WTC11 (cell line): ENCODE data around the gene HCFC1. TPM values are rescaled to one million over a fixed set of nuclear protein-coding genes. Genes with fewer than 3 reads are reported as not detected.
A peak's percentile ranks its signal among the peaks of the same experiment; 100 is the strongest.

Experiments
- ATAC-seq: fragments of 200-7000 bp; cut with Tn5 transposase; 2 replicates; pipeline ENCODE4 v1.10.0; 2021; ENCODE audit warnings: mild to moderate bottlenecking, moderate library complexity
- CTCF ChIA-PET: fragments of 300-600 bp; sonication (Branson Sonifier 250); formaldehyde crosslinking; loops from one replicate; lab custom pipeline; 2021; ENCODE audit warnings: antibody characterized with exemption; lab: Charles Lee
- POLR2A ChIA-PET: fragments of 350-600 bp; sonication (Branson Sonifier 250); formaldehyde crosslinking; loops from one replicate; lab custom pipeline; 2021; ENCODE audit warnings: antibody characterized with exemption; lab: Charles Lee
- DNase-seq: peaks from one replicate; pipeline ENCODE4 v3.0.0; 2021; ENCODE audit warnings: low spot score
- H3K27ac Mint-ChIP-seq: 2 replicates; pipeline ENCODE4 v1.8.0; 2021; ENCODE audit warnings: mixed read lengths
- H3K27me3 Mint-ChIP-seq: 2 replicates; pipeline ENCODE4 v1.8.0; 2021; ENCODE audit warnings: low read depth, mild to moderate bottlenecking, moderate library complexity, mixed read lengths
- H3K36me3 Mint-ChIP-seq: 2 replicates; pipeline ENCODE4 v1.8.0; 2021; ENCODE audit warnings: mixed read lengths
- H3K4me1 Mint-ChIP-seq: 2 replicates; pipeline ENCODE4 v1.8.0; 2022; ENCODE audit warnings: mixed read lengths
- H3K4me3 Mint-ChIP-seq: 2 replicates; pipeline ENCODE4 v1.8.0; 2021; ENCODE audit warnings: mild to moderate bottlenecking, moderate library complexity, mixed read lengths
- H3K9me3 Mint-ChIP-seq: 2 replicates; pipeline ENCODE4 v1.8.0; 2021; ENCODE audit warnings: mixed read lengths
- CBFB ChIP-seq: sonication (generic); formaldehyde crosslinking; IDR thresholded peaks from 2 replicates; pipeline ENCODE4 v1.8.1; 2022; ENCODE audit warnings: mild to moderate bottlenecking, low read depth, missing genetic modification reagents
- GTF2I ChIP-seq: fragments of 250-450 bp; sonication (Bioruptor Pico); conservative IDR thresholded peaks from 2 replicates; pipeline ENCODE4 v1.4.0; 2021; ENCODE audit warnings: mild to moderate bottlenecking
- JAZF1 ChIP-seq: fragments of 250-450 bp; sonication (Bioruptor Pico); IDR thresholded peaks from 2 replicates; pipeline ENCODE4 v1.9.0; 2021; ENCODE audit warnings: moderate library complexity, mild to moderate bottlenecking, inconsistent platforms
- MYBL2 ChIP-seq: sonication (generic); formaldehyde crosslinking; IDR thresholded peaks from 2 replicates; pipeline ENCODE4 v1.8.1; 2023; ENCODE audit warnings: mild to moderate bottlenecking, moderate library complexity, missing genetic modification reagents
- NFYB ChIP-seq: sonication (generic); formaldehyde crosslinking; conservative IDR thresholded peaks from 2 replicates; pipeline ENCODE4 v1.8.0; 2022; ENCODE audit warnings: low read depth, missing genetic modification reagents
- RORB ChIP-seq: fragments of 250-450 bp; sonication (Bioruptor Pico); IDR thresholded peaks from 2 replicates; pipeline ENCODE4 v1.9.0; 2021; ENCODE audit warnings: mild to moderate bottlenecking
- SOX15 ChIP-seq: fragments of 250-450 bp; sonication (Bioruptor Pico); IDR thresholded peaks from 2 replicates; pipeline ENCODE4 v1.9.0; 2021; ENCODE audit warnings: mild to moderate bottlenecking
- TEAD4 ChIP-seq: sonication (generic); formaldehyde crosslinking; IDR thresholded peaks from 2 replicates; pipeline ENCODE4 v1.8.0; 2022; ENCODE audit warnings: mild to moderate bottlenecking, missing genetic modification reagents
- ZBTB21 ChIP-seq: sonication (generic); formaldehyde crosslinking; IDR thresholded peaks from 2 replicates; pipeline ENCODE4 v1.8.1; 2023; ENCODE audit warnings: mild to moderate bottlenecking, missing genetic modification reagents, borderline replicate concordance
- ZNF121 ChIP-seq: sonication (generic); formaldehyde crosslinking; IDR thresholded peaks from 2 replicates; pipeline ENCODE4 v1.8.0; 2023; ENCODE audit warnings: missing genetic modification reagents
- ZNF317 ChIP-seq: sonication (generic); formaldehyde crosslinking; IDR thresholded peaks from 2 replicates; pipeline ENCODE4 v1.8.1; 2023; ENCODE audit warnings: low read depth, mild to moderate bottlenecking, moderate library complexity, missing genetic modification reagents, borderline replicate concordance
- ZNF396 ChIP-seq: fragments of 250-450 bp; sonication (Bioruptor Pico); IDR thresholded peaks from 2 replicates; pipeline ENCODE4 v1.8.0; 2021; ENCODE audit warnings: mild to moderate bottlenecking, moderate library complexity, borderline replicate concordance
- ZNF416 ChIP-seq: fragments of 250-450 bp; sonication (Bioruptor Pico); IDR thresholded peaks from 2 replicates; pipeline ENCODE4 v1.9.0; 2021; ENCODE audit warnings: mild to moderate bottlenecking, inconsistent platforms
- total RNA-seq: library from RNA; stranded (reverse); gene quantifications from 3 replicates; pipeline ENCODE4 v1.2.3, GENCODE V29; 2021
- TF ChIP-seq, protein P1 (sequence below): sonication (generic); formaldehyde crosslinking; IDR thresholded peaks from 2 replicates; pipeline ENCODE4 v1.8.0; 2022; ENCODE audit warnings: mild to moderate bottlenecking, missing genetic modification reagents
- TF ChIP-seq, protein P2 (sequence below): fragments of 250-450 bp; sonication (Bioruptor Pico); IDR thresholded peaks from 2 replicates; pipeline ENCODE4 v1.9.0; 2021; ENCODE audit warnings: mild to moderate bottlenecking
- TF ChIP-seq, protein P3 (sequence below): sonication (generic); formaldehyde crosslinking; IDR thresholded peaks from 2 replicates; pipeline ENCODE4 v1.8.1; 2022; ENCODE audit warnings: mild to moderate bottlenecking, missing genetic modification reagents, moderate library complexity, borderline replicate concordance
- TF ChIP-seq, protein P4 (sequence below): fragments of 250-450 bp; sonication (Bioruptor Pico); IDR thresholded peaks from 2 replicates; pipeline ENCODE4 v2.1.2; 2022; ENCODE audit warnings: mild to moderate bottlenecking, moderate library complexity
- TF ChIP-seq, protein P5 (sequence below): sonication (generic); formaldehyde crosslinking; IDR thresholded peaks from 2 replicates; pipeline ENCODE4 v1.8.0; 2022; ENCODE audit warnings: mild to moderate bottlenecking, missing genetic modification reagents
- TF ChIP-seq, protein P6 (sequence below): sonication (generic); formaldehyde crosslinking; IDR thresholded peaks from 2 replicates; pipeline ENCODE4 v1.8.0; 2022; ENCODE audit warnings: mild to moderate bottlenecking, missing genetic modification reagents
- TF ChIP-seq, protein P7 (sequence below): fragments of 200-600 bp; IDR thresholded peaks from 2 replicates; pipeline ENCODE4 v1.8.0; 2022; ENCODE audit warnings: antibody characterized with exemption
- TF ChIP-seq, protein P8 (sequence below): sonication (generic); formaldehyde crosslinking; IDR thresholded peaks from 2 replicates; pipeline ENCODE4 v1.8.1; 2023; ENCODE audit warnings: mild to moderate bottlenecking, missing genetic modification reagents

HCFC1 gene
- total RNA-seq, 1 experiment from 2014 or later: 130 TPM

DNA sequence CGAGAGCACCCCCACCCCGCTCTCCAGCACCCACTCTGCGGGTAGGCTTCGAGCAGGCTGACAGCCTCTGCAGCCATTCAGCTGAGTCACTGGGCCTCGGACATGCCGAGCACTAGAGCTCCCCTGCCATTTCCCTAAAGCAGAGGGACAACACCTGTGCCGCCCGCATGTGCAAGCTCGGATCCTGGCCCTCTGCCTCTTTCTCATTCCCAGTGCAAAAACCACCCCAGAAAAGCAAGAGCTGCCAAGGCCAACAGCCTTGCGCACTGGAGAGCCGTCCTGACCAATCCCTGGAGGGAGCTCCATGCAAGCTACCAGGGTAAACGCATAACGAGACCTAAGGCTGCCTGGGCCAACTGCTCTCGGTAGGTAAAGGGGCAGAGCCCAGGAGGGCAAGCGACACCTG, 5.3 kb downstream of the HCFC1 start:
- CTCF ChIA-PET: interaction anchor here (0.8 to 3.7 kb wide), 4 partner anchors 19 to 280 kb away, joined by 3 to 12 read pairs (median 5); no protein-coding TSS in a partner anchor
- Mint-ChIP-seq H3K27ac (peak overlapping the region; percentile 60; the same call in 1 of the 2 replicates), H3K4me1 (peaks cover 21% of the 10 kb centered on the region), H3K36me3 (peaks cover under 1% of the 10 kb centered on the region), H3K27me3 (no peaks in the 10 kb centered on the region), H3K9me3 (no peaks in the 10 kb centered on the region), H3K4me3 (no peak overlapping the region; the same call in 1 of the 2 replicates)
- no peak for TF ChIP-seq ZBTB21 (CRISPR knock-in tag)
- no peak for TF ChIP-seq CBFB
- no peak for TF ChIP-seq SOX15 (CRISPR knock-in tag)
- no peak for ATAC-seq
- POLR2A ChIA-PET: no interaction called here
- DNase-seq: no peak

DNA sequence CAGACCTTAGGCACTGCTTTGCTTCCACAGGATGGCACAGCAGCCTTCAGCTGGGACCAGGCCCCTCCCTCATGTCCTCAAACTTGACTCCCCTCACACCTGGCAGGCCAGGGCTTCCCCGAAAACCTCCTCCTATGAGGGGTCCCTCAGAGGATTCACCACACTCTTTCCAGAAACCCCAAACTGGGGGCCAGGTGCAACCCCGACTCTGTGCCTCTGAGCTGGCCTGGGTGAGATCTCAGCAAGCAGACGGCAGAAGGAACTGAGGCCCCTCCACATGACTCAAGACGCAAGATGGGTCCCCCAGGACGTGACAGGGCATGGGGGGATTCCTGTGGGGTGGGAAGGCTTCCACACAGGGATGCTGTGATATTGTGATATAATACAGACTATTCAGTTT, 6.2 kb downstream of the HCFC1 start:
- Mint-ChIP-seq H3K27ac (no peak overlapping the region), H3K36me3 (peaks cover 9% of the 10 kb centered on the region), H3K4me1 (peaks cover 21% of the 10 kb centered on the region), H3K4me3 (no peak overlapping the region), H3K27me3 (no peaks in the 10 kb centered on the region), H3K9me3 (no peaks in the 10 kb centered on the region)
- POLR2A ChIA-PET: no interaction called here
- no peak for DNase-seq
- no peak for ATAC-seq
- no peak for TF ChIP-seq ZNF396 (CRISPR knock-in tag)
- TF ChIP-seq, protein P1, sequence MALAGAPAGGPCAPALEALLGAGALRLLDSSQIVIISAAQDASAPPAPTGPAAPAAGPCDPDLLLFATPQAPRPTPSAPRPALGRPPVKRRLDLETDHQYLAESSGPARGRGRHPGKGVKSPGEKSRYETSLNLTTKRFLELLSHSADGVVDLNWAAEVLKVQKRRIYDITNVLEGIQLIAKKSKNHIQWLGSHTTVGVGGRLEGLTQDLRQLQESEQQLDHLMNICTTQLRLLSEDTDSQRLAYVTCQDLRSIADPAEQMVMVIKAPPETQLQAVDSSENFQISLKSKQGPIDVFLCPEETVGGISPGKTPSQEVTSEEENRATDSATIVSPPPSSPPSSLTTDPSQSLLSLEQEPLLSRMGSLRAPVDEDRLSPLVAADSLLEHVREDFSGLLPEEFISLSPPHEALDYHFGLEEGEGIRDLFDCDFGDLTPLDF (CRISPR knock-in tag): no peak
- TF ChIP-seq ZNF121 (CRISPR knock-in tag): no peak
- no peak for TF ChIP-seq ZNF416 (CRISPR knock-in tag)
- no peak for TF ChIP-seq NFYB
- no peak for TF ChIP-seq ZNF317 (CRISPR knock-in tag)
- TF ChIP-seq, protein P2, sequence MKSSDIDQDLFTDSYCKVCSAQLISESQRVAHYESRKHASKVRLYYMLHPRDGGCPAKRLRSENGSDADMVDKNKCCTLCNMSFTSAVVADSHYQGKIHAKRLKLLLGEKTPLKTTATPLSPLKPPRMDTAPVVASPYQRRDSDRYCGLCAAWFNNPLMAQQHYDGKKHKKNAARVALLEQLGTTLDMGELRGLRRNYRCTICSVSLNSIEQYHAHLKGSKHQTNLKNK: no peak
- TF ChIP-seq CBFB: no peak
- TF ChIP-seq JAZF1 (CRISPR knock-in tag): no peak
- TF ChIP-seq, protein P3, sequence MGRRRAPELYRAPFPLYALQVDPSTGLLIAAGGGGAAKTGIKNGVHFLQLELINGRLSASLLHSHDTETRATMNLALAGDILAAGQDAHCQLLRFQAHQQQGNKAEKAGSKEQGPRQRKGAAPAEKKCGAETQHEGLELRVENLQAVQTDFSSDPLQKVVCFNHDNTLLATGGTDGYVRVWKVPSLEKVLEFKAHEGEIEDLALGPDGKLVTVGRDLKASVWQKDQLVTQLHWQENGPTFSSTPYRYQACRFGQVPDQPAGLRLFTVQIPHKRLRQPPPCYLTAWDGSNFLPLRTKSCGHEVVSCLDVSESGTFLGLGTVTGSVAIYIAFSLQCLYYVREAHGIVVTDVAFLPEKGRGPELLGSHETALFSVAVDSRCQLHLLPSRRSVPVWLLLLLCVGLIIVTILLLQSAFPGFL (CRISPR knock-in tag): no peak
- TF ChIP-seq, protein P4, sequence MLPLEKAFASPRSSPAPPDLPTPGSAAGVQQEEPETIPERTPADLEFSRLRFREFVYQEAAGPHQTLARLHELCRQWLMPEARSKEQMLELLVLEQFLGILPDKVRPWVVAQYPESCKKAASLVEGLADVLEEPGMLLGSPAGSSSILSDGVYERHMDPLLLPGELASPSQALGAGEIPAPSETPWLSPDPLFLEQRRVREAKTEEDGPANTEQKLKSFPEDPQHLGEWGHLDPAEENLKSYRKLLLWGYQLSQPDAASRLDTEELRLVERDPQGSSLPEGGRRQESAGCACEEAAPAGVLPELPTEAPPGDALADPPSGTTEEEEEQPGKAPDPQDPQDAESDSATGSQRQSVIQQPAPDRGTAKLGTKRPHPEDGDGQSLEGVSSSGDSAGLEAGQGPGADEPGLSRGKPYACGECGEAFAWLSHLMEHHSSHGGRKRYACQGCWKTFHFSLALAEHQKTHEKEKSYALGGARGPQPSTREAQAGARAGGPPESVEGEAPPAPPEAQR (CRISPR knock-in tag): no peak
- TF ChIP-seq, protein P5, sequence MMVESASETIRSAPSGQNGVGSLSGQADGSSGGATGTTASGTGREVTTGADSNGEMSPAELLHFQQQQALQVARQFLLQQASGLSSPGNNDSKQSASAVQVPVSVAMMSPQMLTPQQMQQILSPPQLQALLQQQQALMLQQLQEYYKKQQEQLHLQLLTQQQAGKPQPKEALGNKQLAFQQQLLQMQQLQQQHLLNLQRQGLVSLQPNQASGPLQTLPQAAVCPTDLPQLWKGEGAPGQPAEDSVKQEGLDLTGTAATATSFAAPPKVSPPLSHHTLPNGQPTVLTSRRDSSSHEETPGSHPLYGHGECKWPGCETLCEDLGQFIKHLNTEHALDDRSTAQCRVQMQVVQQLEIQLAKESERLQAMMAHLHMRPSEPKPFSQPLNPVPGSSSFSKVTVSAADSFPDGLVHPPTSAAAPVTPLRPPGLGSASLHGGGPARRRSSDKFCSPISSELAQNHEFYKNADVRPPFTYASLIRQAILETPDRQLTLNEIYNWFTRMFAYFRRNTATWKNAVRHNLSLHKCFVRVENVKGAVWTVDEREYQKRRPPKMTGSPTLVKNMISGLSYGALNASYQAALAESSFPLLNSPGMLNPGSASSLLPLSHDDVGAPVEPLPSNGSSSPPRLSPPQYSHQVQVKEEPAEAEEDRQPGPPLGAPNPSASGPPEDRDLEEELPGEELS (CRISPR knock-in tag): no peak
- TF ChIP-seq, protein P6, sequence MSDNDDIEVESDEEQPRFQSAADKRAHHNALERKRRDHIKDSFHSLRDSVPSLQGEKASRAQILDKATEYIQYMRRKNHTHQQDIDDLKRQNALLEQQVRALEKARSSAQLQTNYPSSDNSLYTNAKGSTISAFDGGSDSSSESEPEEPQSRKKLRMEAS (CRISPR knock-in tag): no peak
- no peak for TF ChIP-seq GTF2I (CRISPR knock-in tag)
- TF ChIP-seq MYBL2 (CRISPR knock-in tag): no peak
- CTCF ChIA-PET: no interaction called here

DNA sequence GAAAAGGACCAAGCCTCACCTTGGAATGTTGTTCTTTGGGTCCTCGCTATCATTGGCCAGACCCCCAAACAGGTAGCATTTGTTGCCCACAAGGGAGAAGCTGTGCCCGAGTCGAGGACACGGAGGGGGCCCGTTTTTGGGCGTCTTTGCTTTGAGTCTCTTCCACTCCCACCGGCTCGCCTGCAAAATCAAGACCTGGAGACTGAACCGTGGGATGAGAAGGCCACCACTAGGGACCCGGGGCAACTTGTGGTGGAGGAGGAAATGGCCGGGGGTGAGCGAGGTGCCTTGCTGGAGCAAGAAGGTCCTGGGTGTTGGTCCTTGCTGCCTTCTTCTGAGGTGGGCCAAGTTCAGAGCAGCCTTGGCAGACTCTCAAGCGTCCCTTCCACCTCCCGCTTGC, 7.5 kb downstream of the HCFC1 start:
- no peaks in the 10 kb centered on the region for H3K27me3 Mint-ChIP-seq
- no peak overlapping the region for H3K4me3 Mint-ChIP-seq
- ATAC-seq (no peak), DNase-seq (no peak)
- ChIA-PET POLR2A (interaction anchor here (0.5 kb wide), 1 partner anchor 88 kb away, joined by 3 read pairs; no protein-coding TSS in a partner anchor), CTCF (no interaction called here)
- H3K9me3 Mint-ChIP-seq: no peaks in the 10 kb centered on the region
- peaks cover 21% of the 10 kb centered on the region for H3K4me1 Mint-ChIP-seq
- H3K36me3 Mint-ChIP-seq: peaks cover 13% of the 10 kb centered on the region
- no peak overlapping the region for H3K27ac Mint-ChIP-seq
- TF ChIP-seq, protein P7, sequence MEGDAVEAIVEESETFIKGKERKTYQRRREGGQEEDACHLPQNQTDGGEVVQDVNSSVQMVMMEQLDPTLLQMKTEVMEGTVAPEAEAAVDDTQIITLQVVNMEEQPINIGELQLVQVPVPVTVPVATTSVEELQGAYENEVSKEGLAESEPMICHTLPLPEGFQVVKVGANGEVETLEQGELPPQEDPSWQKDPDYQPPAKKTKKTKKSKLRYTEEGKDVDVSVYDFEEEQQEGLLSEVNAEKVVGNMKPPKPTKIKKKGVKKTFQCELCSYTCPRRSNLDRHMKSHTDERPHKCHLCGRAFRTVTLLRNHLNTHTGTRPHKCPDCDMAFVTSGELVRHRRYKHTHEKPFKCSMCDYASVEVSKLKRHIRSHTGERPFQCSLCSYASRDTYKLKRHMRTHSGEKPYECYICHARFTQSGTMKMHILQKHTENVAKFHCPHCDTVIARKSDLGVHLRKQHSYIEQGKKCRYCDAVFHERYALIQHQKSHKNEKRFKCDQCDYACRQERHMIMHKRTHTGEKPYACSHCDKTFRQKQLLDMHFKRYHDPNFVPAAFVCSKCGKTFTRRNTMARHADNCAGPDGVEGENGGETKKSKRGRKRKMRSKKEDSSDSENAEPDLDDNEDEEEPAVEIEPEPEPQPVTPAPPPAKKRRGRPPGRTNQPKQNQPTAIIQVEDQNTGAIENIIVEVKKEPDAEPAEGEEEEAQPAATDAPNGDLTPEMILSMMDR: no peak
- TF ChIP-seq, protein P5 (CRISPR knock-in tag): no peak
- TF ChIP-seq, protein P8, sequence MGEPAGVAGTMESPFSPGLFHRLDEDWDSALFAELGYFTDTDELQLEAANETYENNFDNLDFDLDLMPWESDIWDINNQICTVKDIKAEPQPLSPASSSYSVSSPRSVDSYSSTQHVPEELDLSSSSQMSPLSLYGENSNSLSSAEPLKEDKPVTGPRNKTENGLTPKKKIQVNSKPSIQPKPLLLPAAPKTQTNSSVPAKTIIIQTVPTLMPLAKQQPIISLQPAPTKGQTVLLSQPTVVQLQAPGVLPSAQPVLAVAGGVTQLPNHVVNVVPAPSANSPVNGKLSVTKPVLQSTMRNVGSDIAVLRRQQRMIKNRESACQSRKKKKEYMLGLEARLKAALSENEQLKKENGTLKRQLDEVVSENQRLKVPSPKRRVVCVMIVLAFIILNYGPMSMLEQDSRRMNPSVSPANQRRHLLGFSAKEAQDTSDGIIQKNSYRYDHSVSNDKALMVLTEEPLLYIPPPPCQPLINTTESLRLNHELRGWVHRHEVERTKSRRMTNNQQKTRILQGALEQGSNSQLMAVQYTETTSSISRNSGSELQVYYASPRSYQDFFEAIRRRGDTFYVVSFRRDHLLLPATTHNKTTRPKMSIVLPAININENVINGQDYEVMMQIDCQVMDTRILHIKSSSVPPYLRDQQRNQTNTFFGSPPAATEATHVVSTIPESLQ (CRISPR knock-in tag): no peak
- TF ChIP-seq TEAD4 (CRISPR knock-in tag) (no peak), RORB (no peak)
